Esophagus squamous epithelium (tissue), 5 donors: Measurements from ENCODE around the gene CTNNA2. TPM values are rescaled to one million over a fixed set of nuclear protein-coding genes. Genes with fewer than 3 reads are reported as not detected.

Experiments
- DNase-seq: peaks from one replicate; lab custom pipeline; 2025; lab: John Stamatoyannopoulos, UW
- H3K27ac ChIP-seq, 4 donors: fragments of 200-600 bp; sonication (generic); one replicate each; pipeline ENCODE4 v1.5.1; 2016 to 2019; ENCODE audit warnings: mild to moderate bottlenecking in 1 of 4
- H3K27me3 ChIP-seq, 4 donors: fragments of 200-600 bp; sonication (generic); 1 replicate in 3 of 4; 2 replicates in 1 of 4; pipeline versions ENCODE4 v1.5.1 to v1.6.0; 2017 to 2021; ENCODE audit warnings: antibody characterized with exemption in 1 of 4
- H3K36me3 ChIP-seq, 3 donors: fragments of 200-600 bp; sonication (generic); one replicate each; pipeline ENCODE4 v1.5.1; 2016 to 2019
- H3K4me1 ChIP-seq, 3 donors: fragments of 200-600 bp; sonication (generic); one replicate each; pipeline ENCODE4 v1.5.1; 2017 to 2019
- H3K4me3 ChIP-seq, 4 donors: fragments of 200-600 bp; sonication (generic); 1 replicate in 3 of 4; 2 replicates in 1 of 4; pipeline ENCODE4 v1.5.1; 2016 to 2019; ENCODE audit warnings: mild to moderate bottlenecking in 2 of 4, moderate library complexity in 1 of 4
- H3K9me3 ChIP-seq, 3 donors: fragments of 200-600 bp; sonication (generic); one replicate each; pipeline ENCODE4 v1.5.1; 2016 to 2019
- CTCF ChIP-seq, 6 experiments: fragments of 450-650 bp in 4 of 6; fragments of 200-600 bp in 2 of 6; sonication (generic) in 2 of 6; IDR thresholded peaks; one replicate each; pipeline ENCODE4 v1.5.1; 2016 to 2019; ENCODE audit warnings: antibody characterized with exemption in 6 of 6, mild to moderate bottlenecking in 4 of 6, moderate library complexity in 4 of 6
- POLR2A ChIP-seq, 4 donors: fragments of 450-650 bp; IDR thresholded peaks; one replicate each; pipeline ENCODE4 v1.6.1; 2017; ENCODE audit warnings: antibody characterized with exemption in 4 of 4, mild to moderate bottlenecking in 4 of 4, moderate library complexity in 3 of 4
- WGBS, 2 donors: methylation state at CpG; one replicate each; pipeline ENCODE4 v1.1.5; 2018; 5-methylcytosine and 5-hydroxymethylcytosine counted together
- intact Hi-C: fragments of 100-400 bp; cut with DNase I; formaldehyde crosslinking; loops from one replicate; pipeline ENCODE4 v1.15.0; 2022
- total RNA-seq, 4 donors: library from RNA; depleted of rRNA; stranded (reverse); fragments of >200 nt; gene quantifications; one replicate each; pipeline ENCODE4 v1.1.0, GENCODE V29; 2016
- donor health status: DM: yes; HTN: yes; CAD: no.

CTNNA2 gene
- total RNA-seq, 4 donors from 2014 or later = not detected

DNA sequence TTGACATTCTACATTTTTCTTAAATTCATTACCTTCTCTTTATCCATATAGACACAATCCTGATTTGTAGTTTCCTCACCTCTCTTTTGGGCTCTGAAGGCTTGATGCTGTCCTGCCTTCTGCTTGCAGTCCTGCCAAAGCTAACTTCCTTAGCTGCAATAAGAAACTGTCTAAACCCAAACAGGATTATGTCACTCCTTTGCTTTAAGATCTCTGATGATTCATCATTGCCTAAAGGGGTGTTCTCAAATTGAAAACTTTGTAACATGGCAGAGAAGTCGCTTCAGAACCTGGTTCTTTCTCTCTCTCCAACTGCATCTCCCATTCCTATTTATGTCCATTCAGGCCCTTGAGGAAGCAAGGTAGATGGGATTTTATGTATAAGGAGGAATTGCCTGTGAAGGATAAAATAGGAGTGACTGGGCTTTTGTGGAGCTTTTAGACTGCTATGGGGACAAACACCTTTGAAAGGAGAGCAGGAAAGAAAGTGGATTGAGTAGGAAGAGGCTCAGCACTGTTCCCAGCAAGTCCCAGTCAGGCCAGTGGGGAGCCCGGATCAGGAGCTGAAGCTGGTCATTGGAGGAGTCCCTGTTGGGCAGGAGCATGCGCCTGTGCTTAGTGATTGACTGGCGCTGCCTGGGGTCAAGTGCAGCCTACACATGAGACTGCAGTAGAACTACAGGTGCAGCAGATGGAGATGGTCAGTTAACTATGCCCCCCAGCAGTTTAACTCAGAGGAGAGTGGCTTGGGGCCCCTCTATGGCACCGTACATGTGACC lies 390.6 kb downstream of the CTNNA2 start:
- Histone ChIP-seq H3K9me3 (no peaks in the 10 kb centered on the region), H3K27me3 (no peaks in the 10 kb centered on the region), H3K4me3 (no peak overlapping the region), H3K36me3 (no peaks in the 10 kb centered on the region), H3K4me1 (no peaks in the 10 kb centered on the region), H3K27ac (no peak overlapping the region)
- TF ChIP-seq CTCF (IDR thresholded peaks at IDR 0.05) (no peak), POLR2A (IDR thresholded peaks at IDR 0.05) (no peak)
- 71 to 78% methylated on average over 5 of the region's 5 CpGs for WGBS, 2 donors
- intact Hi-C loops = no loop called here
- DNase-seq = no peak

GRCh38 chr2:79906139-79906890 lies 393.5 kb downstream of the CTNNA2 start:
- 69 to 71% methylated on average over 10 of the region's 10 CpGs for WGBS, 2 donors
- no peaks in the 10 kb centered on the region for H3K9me3 ChIP-seq
- no peak for TF ChIP-seq CTCF (IDR thresholded peaks at IDR 0.05)
- no peak for TF ChIP-seq POLR2A (IDR thresholded peaks at IDR 0.05)

GRCh38 chr2:79909521-79909920 lies 396.7 kb downstream of the CTNNA2 start:
- Histone ChIP-seq H3K4me1 (no peaks in the 10 kb centered on the region), H3K36me3 (no peaks in the 10 kb centered on the region), H3K4me3 (no peak overlapping the region), H3K9me3 (no peaks in the 10 kb centered on the region), H3K27me3 (no peaks in the 10 kb centered on the region), H3K27ac (no peak overlapping the region)
- no peak for DNase-seq
- 89 to 93% methylated on average over 19 of the region's 22 CpGs for WGBS, 2 donors
- intact Hi-C loops = no loop called here
- TF ChIP-seq CTCF (IDR thresholded peaks at IDR 0.05) (no peak), POLR2A (IDR thresholded peaks at IDR 0.05) (no peak)

More at GRCh38 chr2:79906139-79906890, 393.5 kb downstream of the CTNNA2 start:
- H3K36me3 ChIP-seq = no peaks in the 10 kb centered on the region
- no peak overlapping the region for H3K4me3 ChIP-seq
- intact Hi-C loops = no loop called here
- no peak for DNase-seq
- no peaks in the 10 kb centered on the region for H3K4me1 ChIP-seq
- H3K27me3 ChIP-seq = no peaks in the 10 kb centered on the region
- H3K27ac ChIP-seq = no peak overlapping the region

GRCh38 chr2:79910643-79911042 lies 397.8 kb downstream of the CTNNA2 start:
- Histone ChIP-seq H3K27me3 (no peaks in the 10 kb centered on the region), H3K36me3 (no peaks in the 10 kb centered on the region), H3K27ac (no peak overlapping the region), H3K4me3 (no peak overlapping the region), H3K4me1 (no peaks in the 10 kb centered on the region), H3K9me3 (no peaks in the 10 kb centered on the region)
- 45 to 70% methylated on average over 1 of the region's 1 CpG for WGBS, 2 donors
- DNase-seq = no peak
- no peak for TF ChIP-seq POLR2A (IDR thresholded peaks at IDR 0.05)
- no peak for TF ChIP-seq CTCF (IDR thresholded peaks at IDR 0.05)
- intact Hi-C loops = no loop called here

DNA sequence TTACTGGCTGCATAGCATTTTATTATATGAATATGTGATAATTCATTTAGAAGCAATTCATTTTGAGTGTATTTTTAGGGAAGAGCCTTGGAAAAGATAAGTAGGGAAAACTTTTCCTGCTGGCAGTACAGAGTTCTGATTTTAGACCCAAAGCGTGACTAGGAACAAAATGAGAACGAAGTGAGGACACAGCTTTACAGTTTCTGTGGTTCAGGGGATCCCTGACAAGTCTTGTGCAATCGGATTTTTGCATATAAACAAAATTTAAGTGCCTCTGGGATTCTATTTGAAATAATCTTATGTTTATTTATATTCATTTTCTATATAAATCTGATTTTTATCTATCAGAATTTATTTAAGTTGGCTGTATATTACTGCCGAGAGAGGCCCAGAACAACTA lies 402.6 kb downstream of the CTNNA2 start:
- intact Hi-C loops = no loop called here
- no peaks in the 10 kb centered on the region for H3K4me1 ChIP-seq
- H3K27me3 ChIP-seq = no peaks in the 10 kb centered on the region
- WGBS, 2 donors = 56 to 63% methylated on average over 4 of the region's 4 CpGs
- no peak overlapping the region for H3K4me3 ChIP-seq
- no peak for DNase-seq
- no peaks in the 10 kb centered on the region for H3K36me3 ChIP-seq
- no peaks in the 10 kb centered on the region for H3K9me3 ChIP-seq
- H3K27ac ChIP-seq = no peak overlapping the region
- no peak for TF ChIP-seq POLR2A (IDR thresholded peaks at IDR 0.05)
- no peak for TF ChIP-seq CTCF (IDR thresholded peaks at IDR 0.05)
